Ectodermal cell (in vitro differentiated cells): ENCODE data around the gene SCUBE2.

ENCODE experiments used
- H3K27ac ChIP-seq: 2 replicates; pipeline ENCODE4 v1.7.0; 2013; ENCODE audit warnings: mild to moderate bottlenecking, low read depth, low read length; ENCODE audit not compliant: insufficient read depth, poor library complexity, severe bottlenecking
- H3K27me3 ChIP-seq: 2 replicates; pipeline ENCODE4 v1.7.0; 2013; ENCODE audit warnings: mild to moderate bottlenecking, low read length; ENCODE audit not compliant: insufficient read depth, control insufficient read depth, poor library complexity, severe bottlenecking
- H3K36me3 ChIP-seq: one replicate; pipeline ENCODE4 v1.7.0; 2013; ENCODE audit warnings: low read length; ENCODE audit not compliant: control insufficient read depth, insufficient read depth
- H3K4me1 ChIP-seq: one replicate; pipeline ENCODE4 v1.7.0; 2013; ENCODE audit warnings: low read length; ENCODE audit not compliant: control insufficient read depth, insufficient read depth
- H3K4me3 ChIP-seq: 2 replicates; pipeline ENCODE4 v1.7.0; 2013; ENCODE audit warnings: low read depth, low read length, control low read depth; ENCODE audit not compliant: insufficient read depth
- H3K9me3 ChIP-seq: 2 replicates; pipeline ENCODE4 v1.7.0; 2013; ENCODE audit warnings: mild to moderate bottlenecking, low read length, moderate library complexity; ENCODE audit not compliant: control insufficient read depth
- WGBS, 2 experiments: methylation state at CpG; one replicate each; pipeline ENCODE4 v1.1.7; 2013; ENCODE audit warnings: missing lambda C conversion rate in 2 of 2; 5-methylcytosine and 5-hydroxymethylcytosine counted together

Gene SCUBE2

GRCh38 chr11:9046481-9046880 lies 44.9 kb downstream of the SCUBE2 start:
- H3K27me3 ChIP-seq, result no peaks in the 10 kb centered on the region
- H3K27ac ChIP-seq, result no peak overlapping the region
- H3K36me3 ChIP-seq, result no peaks in the 10 kb centered on the region
- WGBS, 2 experiments, result 80 to 83% methylated on average over 4 of the region's 4 CpGs
- H3K9me3 ChIP-seq, result no peaks in the 10 kb centered on the region
- H3K4me3 ChIP-seq, result no peak overlapping the region
- peaks cover 12% of the 10 kb centered on the region for H3K4me1 ChIP-seq

- H3K27ac ChIP-seq, result no peak overlapping the region
- no peaks in the 10 kb centered on the region for H3K9me3 ChIP-seq
- H3K4me3 ChIP-seq, result no peak overlapping the region
- no peaks in the 10 kb centered on the region for H3K27me3 ChIP-seq
- H3K4me1 ChIP-seq, result no peaks in the 10 kb centered on the region
- 80% methylated on average over 1 of the region's 1 CpG; no CpG with 5 or more reads in 1 of the 2 experiments for WGBS, 2 experiments
- no peaks in the 10 kb centered on the region for H3K36me3 ChIP-seq
Measured at GRCh38 chr11:9042488-9042887, 48.9 kb downstream of the SCUBE2 start.

GRCh38 chr11:9041747-9042146 lies 49.7 kb downstream of the SCUBE2 start:
- Histone ChIP-seq H3K27ac (no peak overlapping the region), H3K36me3 (no peaks in the 10 kb centered on the region), H3K9me3 (no peaks in the 10 kb centered on the region), H3K27me3 (no peaks in the 10 kb centered on the region), H3K4me3 (no peak overlapping the region), H3K4me1 (peaks cover 3% of the 10 kb centered on the region)
- 90% methylated on average over 2 of the region's 2 CpGs for WGBS, 2 experiments

GRCh38 chr11:9040410-9040809 lies 51.0 kb downstream of the SCUBE2 start:
- no peak overlapping the region for H3K27ac ChIP-seq
- H3K27me3 ChIP-seq, result no peaks in the 10 kb centered on the region
- no peaks in the 10 kb centered on the region for H3K9me3 ChIP-seq
- 93 to 95% methylated on average over 10 of the region's 10 CpGs for WGBS, 2 experiments
- H3K36me3 ChIP-seq, result no peaks in the 10 kb centered on the region
- H3K4me3 ChIP-seq, result no peak overlapping the region
- H3K4me1 ChIP-seq, result peaks cover 8% of the 10 kb centered on the region

GRCh38 chr11:9039863-9040262 lies 51.5 kb downstream of the SCUBE2 start:
- 96 to 97% methylated on average over 18 of the region's 19 CpGs for WGBS, 2 experiments
- H3K9me3 ChIP-seq, result no peaks in the 10 kb centered on the region
- no peaks in the 10 kb centered on the region for H3K27me3 ChIP-seq
- no peak overlapping the region for H3K27ac ChIP-seq
- H3K4me3 ChIP-seq, result no peak overlapping the region
- no peaks in the 10 kb centered on the region for H3K36me3 ChIP-seq
- peaks cover 8% of the 10 kb centered on the region for H3K4me1 ChIP-seq

GRCh38 chr11:9039198-9039597 lies 52.2 kb downstream of the SCUBE2 start:
- H3K36me3 ChIP-seq, result no peaks in the 10 kb centered on the region
- H3K9me3 ChIP-seq, result no peaks in the 10 kb centered on the region
- 96% methylated on average over 9 of the region's 9 CpGs for WGBS, 2 experiments
- H3K4me3 ChIP-seq, result no peak overlapping the region
- no peaks in the 10 kb centered on the region for H3K27me3 ChIP-seq
- H3K27ac ChIP-seq, result no peak overlapping the region
- H3K4me1 ChIP-seq, result peaks cover 8% of the 10 kb centered on the region

- H3K27ac ChIP-seq, result no peak overlapping the region
- no peaks in the 10 kb centered on the region for H3K9me3 ChIP-seq
- peaks cover 8% of the 10 kb centered on the region for H3K4me1 ChIP-seq
- no peak overlapping the region for H3K4me3 ChIP-seq
- 90 to 94% methylated on average over 3 of the region's 3 CpGs for WGBS, 2 experiments
- H3K27me3 ChIP-seq, result no peaks in the 10 kb centered on the region
- no peaks in the 10 kb centered on the region for H3K36me3 ChIP-seq
Measured at GRCh38 chr11:9038541-9038940, 52.9 kb downstream of the SCUBE2 start.

- peaks cover 3% of the 10 kb centered on the region for H3K36me3 ChIP-seq
- peaks cover 8% of the 10 kb centered on the region for H3K4me1 ChIP-seq
- H3K9me3 ChIP-seq, result no peaks in the 10 kb centered on the region
- 83 to 91% methylated on average over 1 of the region's 1 CpG for WGBS, 2 experiments
- H3K4me3 ChIP-seq, result no peak overlapping the region
- H3K27me3 ChIP-seq, result no peaks in the 10 kb centered on the region
- peak overlapping the region; percentile 96 for H3K27ac ChIP-seq
Measured at GRCh38 chr11:9037963-9038362, 53.4 kb downstream of the SCUBE2 start.

GRCh38 chr11:9037046-9037780 lies 54.2 kb downstream of the SCUBE2 start:
- no peaks in the 10 kb centered on the region for H3K27me3 ChIP-seq
- no peak overlapping the region for H3K4me3 ChIP-seq
- no peaks in the 10 kb centered on the region for H3K9me3 ChIP-seq
- peaks cover 3% of the 10 kb centered on the region for H3K36me3 ChIP-seq
- H3K27ac ChIP-seq, result peak overlapping the region; percentile 96
- WGBS, 2 experiments, result 11 to 12% methylated on average over 7 of the region's 7 CpGs
- H3K4me1 ChIP-seq, result peaks cover 8% of the 10 kb centered on the region

GRCh38 chr11:9030601-9031000 lies 60.8 kb downstream of the SCUBE2 start:
- Histone ChIP-seq H3K27me3 (no peaks in the 10 kb centered on the region), H3K9me3 (no peaks in the 10 kb centered on the region), H3K27ac (no peak overlapping the region), H3K4me3 (no peak overlapping the region), H3K4me1 (no peaks in the 10 kb centered on the region), H3K36me3 (peaks cover 3% of the 10 kb centered on the region)
- 86 to 87% methylated on average over 5 of the region's 5 CpGs for WGBS, 2 experiments
